ENCODE data around the gene C1orf53.
"Not testable (repeated sequence)": the region's sequence is repeated elsewhere in the genome, so short reads cannot be mapped to it uniquely, and the experiment has no call there.

Gene C1orf53

GRCh38 chr1:197922070-197922390 is 19.6 kb downstream of the C1orf53 start:
- DNase-seq = no peak

DNA sequence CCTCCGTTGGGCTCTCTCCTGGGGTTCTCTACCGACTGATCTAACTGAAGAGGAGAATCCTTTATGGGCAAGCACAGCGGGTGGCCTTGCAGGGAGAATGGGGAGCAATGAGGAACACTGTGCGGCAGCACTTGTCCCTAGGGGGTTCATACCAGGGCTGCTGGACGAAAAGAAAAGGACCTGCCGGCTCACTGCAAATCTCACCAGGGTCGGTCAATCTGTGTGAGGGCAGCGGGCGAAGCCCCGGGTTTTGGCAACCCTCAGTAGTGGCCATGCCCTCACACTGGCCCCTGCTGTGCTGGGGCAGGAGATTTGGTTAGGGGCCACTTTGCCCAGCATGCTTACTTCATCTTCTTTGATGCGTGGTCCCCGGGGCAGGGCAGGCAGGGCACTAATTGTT is 20.6 kb downstream of the C1orf53 start:
- DNase-seq = no peak

DNA sequence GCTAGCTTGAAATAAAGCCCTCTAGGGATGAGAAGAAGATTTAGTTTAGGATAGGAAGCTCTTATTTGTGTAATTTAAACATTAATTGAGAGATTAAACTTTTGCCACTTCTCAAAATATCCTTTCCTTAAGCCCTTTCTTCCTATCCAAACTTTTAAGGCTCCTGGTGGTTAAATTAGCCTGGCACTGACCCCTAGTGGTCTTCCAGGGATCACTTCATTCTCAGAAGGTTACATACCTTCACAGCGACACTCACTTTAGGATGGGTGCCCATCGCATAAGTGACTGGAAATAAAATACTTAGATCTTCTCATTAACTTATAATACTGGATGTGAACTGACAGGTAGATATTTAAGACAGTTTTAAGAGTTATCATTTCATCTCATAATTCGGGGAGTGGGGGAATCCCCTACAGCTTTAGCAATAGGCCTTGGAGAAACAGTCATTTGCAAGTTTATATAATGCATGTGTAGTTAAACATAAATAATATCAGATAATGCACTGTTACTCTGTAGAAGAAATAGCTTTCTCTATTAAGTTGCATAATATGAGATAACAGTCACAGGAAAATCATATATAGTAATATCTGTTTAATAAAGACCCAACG is 22.2 kb downstream of the C1orf53 start:
- no peak for DNase-seq

DNA sequence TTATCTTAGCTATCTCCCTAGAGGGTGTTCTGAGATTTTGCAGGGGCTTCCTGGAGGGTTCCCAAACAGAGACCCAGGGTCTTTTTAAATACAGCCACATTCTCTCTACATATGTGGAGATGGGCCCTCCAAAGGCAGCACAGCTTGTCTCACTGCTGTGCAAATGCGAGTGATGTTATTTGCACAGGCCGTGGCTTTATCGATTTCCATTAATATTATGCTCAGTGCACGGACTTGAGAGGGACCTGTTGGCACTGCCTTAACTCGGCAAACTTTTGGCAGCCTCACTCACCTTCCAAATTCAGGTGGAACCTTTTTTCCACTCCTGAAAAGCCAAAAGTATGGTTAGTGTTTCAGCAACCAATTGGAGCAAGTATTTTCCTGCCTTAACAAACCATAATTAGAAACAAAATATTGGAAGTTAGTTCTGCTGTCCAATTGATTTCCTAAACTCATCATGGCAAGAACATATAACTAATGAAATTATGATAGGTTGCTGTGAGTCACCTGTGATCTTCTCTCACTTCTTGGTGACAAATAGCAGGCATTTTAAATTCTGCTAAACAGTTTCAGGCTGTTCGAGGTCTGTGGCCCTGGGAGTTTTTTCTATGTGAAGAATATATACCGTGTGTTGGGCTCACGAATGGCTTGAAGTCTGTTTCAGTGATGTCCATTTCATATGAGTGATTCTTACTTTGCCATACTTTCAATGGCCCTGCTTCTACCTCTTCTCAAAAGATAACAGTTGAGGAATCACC is 25.7 kb downstream of the C1orf53 start:
- DNase-seq = no peak

- no peak for DNase-seq
Observed at GRCh38 chr1:197928849-197929336, 26.5 kb downstream of the C1orf53 start.

DNA sequence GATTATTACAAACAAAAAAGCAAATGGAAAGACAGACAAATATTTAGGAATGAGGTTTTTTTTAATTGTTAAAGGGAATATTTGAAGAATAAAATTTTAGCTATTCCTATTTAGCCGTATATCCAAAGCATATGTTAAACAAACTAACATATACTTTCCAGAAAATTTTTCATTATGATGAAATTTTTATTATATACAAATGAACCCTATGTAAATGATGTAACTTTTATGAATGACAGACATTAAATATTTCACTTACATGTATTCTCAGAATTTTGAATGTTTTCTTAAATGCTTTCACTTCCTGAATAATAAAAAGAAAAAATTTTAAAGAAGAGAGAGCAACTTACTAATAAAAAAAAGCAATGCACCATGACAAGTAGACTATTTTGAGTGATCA is 30.6 kb downstream of the C1orf53 start:
- DNase-seq = no peak

DNA sequence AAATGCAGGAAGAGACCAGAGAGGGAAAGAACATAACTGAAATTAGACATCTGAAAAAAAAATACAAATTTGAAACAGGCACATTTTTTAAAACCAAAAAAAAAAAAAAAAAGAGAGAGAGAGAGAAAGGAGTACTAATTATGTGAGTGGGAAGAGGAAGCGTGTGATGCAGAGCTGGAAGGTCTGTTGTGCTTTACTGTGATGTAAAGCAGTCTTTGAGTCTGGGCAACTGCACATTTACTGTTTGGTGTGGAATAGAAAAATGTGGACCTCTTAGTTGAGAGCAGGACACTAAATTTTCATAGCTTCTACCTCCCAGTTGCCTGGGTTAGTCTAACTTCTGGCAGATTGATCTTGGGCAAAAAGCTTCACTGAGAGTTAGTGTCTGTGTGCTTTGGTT is 31.2 kb downstream of the C1orf53 start:
- no peak for DNase-seq

DNA sequence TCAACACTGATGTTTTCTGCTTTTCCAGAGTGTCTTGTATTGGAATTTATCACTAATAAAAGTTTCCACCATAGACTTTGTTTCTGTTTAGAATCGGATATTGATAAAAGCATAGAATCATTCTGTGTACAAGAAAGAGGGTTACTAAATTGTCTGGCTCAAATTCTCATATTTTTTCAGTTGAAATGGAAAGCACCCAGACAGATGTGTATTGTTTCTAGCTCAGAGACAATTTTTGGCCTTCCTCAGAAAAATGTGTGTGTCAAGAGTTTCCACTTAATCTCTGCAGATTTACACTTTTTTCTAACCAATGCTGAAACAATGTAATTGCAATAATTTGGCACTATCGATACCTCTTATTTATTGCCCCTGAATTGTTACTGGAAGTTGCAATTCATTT is 35.0 kb downstream of the C1orf53 start:
- no peak for DNase-seq

GRCh38 chr1:197937892-197938291 is 35.5 kb downstream of the C1orf53 start:
- DNase-seq = no peak

- DNase-seq = not testable (repeated sequence)
Observed at GRCh38 chr1:197939159-197939980, 36.9 kb downstream of the C1orf53 start.

DNA sequence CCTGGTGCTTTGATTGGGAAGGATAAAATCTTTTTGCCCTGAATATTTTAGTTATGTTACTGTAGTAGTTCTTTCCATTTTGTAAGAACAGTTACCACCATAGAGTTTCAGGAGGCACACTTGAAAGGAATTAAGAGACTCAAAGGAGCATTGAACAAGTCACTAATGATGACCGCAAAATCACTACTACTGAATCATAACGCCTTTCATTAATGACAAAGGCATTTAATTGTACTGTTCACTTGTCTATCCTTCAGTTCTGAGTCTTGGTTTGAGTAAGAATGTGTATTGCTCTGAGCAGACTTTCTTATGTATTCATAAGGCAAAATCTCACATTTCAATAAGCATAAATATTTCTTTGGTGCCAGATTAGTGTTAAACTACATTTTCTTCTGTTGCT is 39.6 kb downstream of the C1orf53 start:
- no peak for DNase-seq

- DNase-seq = no peak
Observed at GRCh38 chr1:197944485-197944884, 42.1 kb downstream of the C1orf53 start.

- peak; percentile 34 to 36 for DNase-seq
Observed at GRCh38 chr1:197948926-197949899, 46.8 kb downstream of the C1orf53 start.

DNA sequence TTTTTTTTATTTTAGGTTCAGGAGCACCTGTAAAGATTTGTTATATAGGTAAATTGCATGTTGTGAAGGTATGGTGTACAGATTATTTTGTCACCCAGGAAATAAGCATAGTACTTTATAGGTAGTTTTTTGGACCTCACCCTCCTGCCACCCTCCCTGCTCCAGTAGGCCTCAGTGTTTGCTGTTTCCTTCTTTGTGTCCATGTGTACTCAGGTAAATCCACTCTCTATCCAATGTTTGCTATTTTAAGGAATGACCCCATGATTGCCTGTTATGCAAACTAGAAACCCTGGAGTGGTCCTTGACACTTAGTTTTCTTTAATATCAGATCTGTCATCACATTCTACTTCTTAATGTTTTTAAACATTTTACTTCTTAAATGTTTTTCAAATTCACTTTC is 48.7 kb downstream of the C1orf53 start:
- DNase-seq = no peak

- no peak for DNase-seq
Observed at GRCh38 chr1:197951617-197952175, 49.3 kb downstream of the C1orf53 start.

DNA sequence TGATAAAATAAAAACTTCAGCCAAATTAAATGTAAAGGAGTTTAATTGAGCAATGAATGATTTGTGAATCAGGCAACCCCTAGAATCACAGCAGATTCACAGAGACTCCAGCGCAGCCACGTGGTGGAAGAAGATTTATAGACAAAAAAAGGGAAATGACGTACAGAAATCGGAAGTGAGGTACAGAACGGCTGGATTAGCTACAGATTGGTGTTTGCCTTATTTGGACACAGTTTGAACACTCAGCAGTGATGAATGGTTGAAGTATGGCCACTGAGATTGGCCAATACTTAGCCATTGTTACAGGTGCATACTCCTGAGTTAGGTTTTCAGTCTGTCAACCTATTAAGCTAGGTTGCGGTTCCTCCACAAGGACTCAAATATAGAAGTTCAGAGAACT is 51.0 kb downstream of the C1orf53 start:
- DNase-seq = not testable (repeated sequence)

DNA sequence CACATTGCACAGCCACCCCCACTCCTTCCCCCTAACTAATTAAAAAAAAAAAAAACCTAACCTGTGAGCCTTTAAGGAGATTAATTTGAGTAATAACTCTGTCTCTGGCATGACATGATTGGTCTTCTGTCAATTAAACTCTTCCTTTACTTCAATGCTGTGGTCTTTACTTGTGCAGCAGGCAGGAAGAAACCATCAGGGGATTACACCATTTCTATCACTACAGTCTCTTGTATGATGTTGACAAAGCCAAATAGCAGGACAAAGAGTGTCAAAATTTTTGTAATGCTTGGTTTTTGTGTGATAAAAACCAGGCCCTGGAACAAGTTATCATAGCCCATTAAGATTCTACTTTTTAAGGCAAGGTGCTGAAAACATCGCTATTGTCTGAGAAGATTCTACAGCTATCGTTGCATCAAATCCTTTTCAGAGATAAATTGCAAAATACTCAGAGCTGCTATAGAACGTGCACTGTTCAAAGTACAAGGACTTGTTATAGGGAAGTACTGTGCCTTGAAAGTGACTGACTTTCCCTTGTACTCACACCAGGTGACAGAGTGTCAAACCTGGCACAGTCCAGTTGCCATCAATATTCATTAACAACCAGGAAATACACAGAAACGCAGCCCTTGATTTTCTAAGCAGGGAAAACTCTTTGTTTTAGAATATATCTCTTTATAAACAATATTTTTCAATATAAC is 52.4 kb downstream of the C1orf53 start:
- DNase-seq = no peak

- DNase-seq = no peak
Observed at GRCh38 chr1:197955486-197956394, 53.3 kb downstream of the C1orf53 start.
